Panc1 (cell line): ENCODE measurements around the gene LRRC47. TPM values are rescaled to one million over a fixed set of nuclear protein-coding genes. Genes with fewer than 3 reads are reported as not detected.

ENCODE experiments used
- ATAC-seq: fragments of 200-7000 bp; cut with Tn5 transposase; 2 replicates; pipeline ENCODE4 v1.9.1; 2020; ENCODE audit warnings: mild to moderate bottlenecking, moderate library complexity
- BruUV-seq: library from RNA; stranded (reverse); fragments of 400-500 nt; replicated peaks from 2 replicates; lab custom pipeline; 2021; lab: Mats Ljungman, UMichigan
- CTCF ChIA-PET: fragments of 300-600 bp; sonication (Branson Sonifier 250); formaldehyde crosslinking; loops from one replicate; lab custom pipeline; 2022; ENCODE audit warnings: antibody characterized with exemption; lab: Charles Lee
- POLR2A ChIA-PET: fragments of 300-600 bp; sonication (Branson Sonifier 250); formaldehyde crosslinking; loops from one replicate; lab custom pipeline; 2022; ENCODE audit warnings: antibody characterized with exemption; lab: Charles Lee
- DNase-seq: peaks from one replicate; pipeline ENCODE4 v3.0.0-alpha.2; 2010; ENCODE audit warnings: low read depth, low spot score
- H3K27ac ChIP-seq: 2 replicates; pipeline ENCODE4 v1.5.1; 2011; ENCODE audit warnings: mild to moderate bottlenecking, low read length, inconsistent platforms
- H3K27me3 ChIP-seq: fragments of 200-500 bp; sonication (Bioruptor generic); 2 replicates; pipeline ENCODE4 v1.6.0; 2014; ENCODE audit warnings: low read length, inconsistent platforms; ENCODE audit not compliant: control insufficient read depth, insufficient read depth
- H3K36me3 ChIP-seq: fragments of 200-500 bp; sonication (Bioruptor generic); 2 replicates; pipeline ENCODE4 v1.5.1; 2014; ENCODE audit warnings: inconsistent platforms, mild to moderate bottlenecking, low read length, moderate library complexity; ENCODE audit not compliant: control insufficient read depth, insufficient read depth
- H3K4me1 ChIP-seq: 2 replicates; pipeline ENCODE4 v1.5.1; 2011; ENCODE audit warnings: inconsistent platforms, mild to moderate bottlenecking, low read length, moderate library complexity; ENCODE audit not compliant: control insufficient read depth, insufficient read depth
- H3K4me3 ChIP-seq, 2 experiments: 2 replicates each; pipeline ENCODE4 v1.5.1; 2011 to 2012; ENCODE audit warnings: low read depth in 2 of 2, low read length in 2 of 2, mild to moderate bottlenecking in 2 of 2, inconsistent platforms in 1 of 2, moderate library complexity in 1 of 2
- H3K9me3 ChIP-seq: fragments of 200-500 bp; sonication (Bioruptor generic); 2 replicates; pipeline ENCODE4 v1.5.1; 2014; ENCODE audit warnings: low read depth, mild to moderate bottlenecking, inconsistent platforms, low read length, moderate library complexity; ENCODE audit not compliant: control insufficient read depth, insufficient read depth
- CTCF ChIP-seq: fragments of 450-650 bp; IDR thresholded peaks from 2 replicates; pipeline ENCODE4 v1.5.1; 2017; ENCODE audit warnings: mild to moderate bottlenecking
- POLR2AphosphoS5 ChIP-seq: IDR thresholded peaks from 2 replicates; pipeline ENCODE4 v1.6.1; 2012; ENCODE audit warnings: mild to moderate bottlenecking, low read depth, low read length, moderate library complexity
- REST ChIP-seq, 2 experiments: IDR thresholded peaks; 2 replicates each; pipeline ENCODE4 v1.6.1; 2011 to 2012; ENCODE audit warnings: low read depth in 2 of 2, control low read depth in 1 of 2, low read length in 1 of 2, mild to moderate bottlenecking in 1 of 2, moderate library complexity in 1 of 2; ENCODE audit not compliant: insufficient read depth in 1 of 2
- SIN3A ChIP-seq: IDR thresholded peaks from 2 replicates; pipeline ENCODE4 v1.6.1; 2012; ENCODE audit warnings: low read depth, mild to moderate bottlenecking, low read length, moderate library complexity, borderline replicate concordance; ENCODE audit not compliant: insufficient read depth
- TCF7L2 ChIP-seq: IDR thresholded peaks from 2 replicates; pipeline ENCODE4 v1.6.1; 2011; ENCODE audit warnings: mild to moderate bottlenecking, low read depth, low read length, inconsistent platforms
- in situ Hi-C: cut with HindIII; loops from 2 replicates; pipeline ENCODE4 v1.10.0; 2016; ENCODE audit warnings: low sequenced_read_pairs, low pct_unique_long_range_greater_than_20kb
- intact Hi-C: fragments of 100-400 bp; cut with micrococcal nuclease; formaldehyde crosslinking; loops from one replicate; pipeline ENCODE4 v1.10.0; 2022; ENCODE audit not compliant: unreplicated experiment
- total RNA-seq: library from RNA; stranded (reverse); gene quantifications from one replicate; pipeline ENCODE4 v1.2.1, GENCODE V29; 2021; ENCODE audit not compliant: unreplicated experiment

The LRRC47 gene
- total RNA-seq, 1 experiment from 2014 or later: 51.0 TPM

GRCh38 chr1:3821447-3821846 is 25.1 kb upstream of the LRRC47 start:
- H3K4me1 ChIP-seq: no peaks in the 10 kb centered on the region
- H3K36me3 ChIP-seq: no peaks in the 10 kb centered on the region
- no peak overlapping the region for H3K4me3 ChIP-seq
- DNase-seq (no peak), ATAC-seq (no peak)
- H3K27me3 ChIP-seq: no peaks in the 10 kb centered on the region
- H3K27ac ChIP-seq: no peak overlapping the region
- H3K9me3 ChIP-seq: no peaks in the 10 kb centered on the region
- TF ChIP-seq CTCF (no peak), POLR2AphosphoS5 (no peak), TCF7L2 (no peak), SIN3A (no peak), REST (IDR thresholded peaks at IDR 0.05; ENCODE audit: insufficient read depth in 1 of 2, low read depth in 2 of 2, low read length in 1 of 2) (no peak)
- intact Hi-C loops: no loop called here
- ChIA-PET CTCF (interaction anchor here (1.1 kb wide), 1 partner anchor 30 kb away, joined by 3 read pairs; no protein-coding TSS in a partner anchor), POLR2A (no interaction called here)
- in situ Hi-C loops: no loop called here
- BruUV-seq: no TSS peak

GRCh38 chr1:3821004-3821403 is 24.7 kb upstream of the LRRC47 start:
- ATAC-seq: no peak
- intact Hi-C loops (no loop called here), in situ Hi-C loops (no loop called here)
- BruUV-seq: no TSS peak
- no peak overlapping the region for H3K4me3 ChIP-seq
- CTCF ChIA-PET: interaction anchor here (1.1 kb wide), 1 partner anchor 29 kb away, joined by 3 read pairs; no protein-coding TSS in a partner anchor
- no peak for DNase-seq
- POLR2A ChIA-PET: no interaction called here
- TF ChIP-seq TCF7L2 (no peak), POLR2AphosphoS5 (no peak), CTCF (no peak), REST (IDR thresholded peaks at IDR 0.05; ENCODE audit: insufficient read depth in 1 of 2, low read depth in 2 of 2, low read length in 1 of 2) (no peak), SIN3A (no peak)
- H3K36me3 ChIP-seq: no peaks in the 10 kb centered on the region
- H3K27ac ChIP-seq: no peak overlapping the region
- no peaks in the 10 kb centered on the region for H3K27me3 ChIP-seq
- no peaks in the 10 kb centered on the region for H3K4me1 ChIP-seq
- H3K9me3 ChIP-seq: no peaks in the 10 kb centered on the region
